Measurements from ENCODE around the gene SPOCD1. TPM values are rescaled to one million over a fixed set of nuclear protein-coding genes. Genes with fewer than 3 reads are reported as not detected.

SPOCD1 gene
- total RNA-seq, 1 donor from 2014 or later, result 1.5 TPM

GRCh38 chr1:31859044-31859443 lies 43.2 kb upstream of the SPOCD1 start:
- H3K4me3 Mint-ChIP-seq (ENCODE audit: unreplicated experiment), result no peak overlapping the region
- TF ChIP-seq, protein P1, sequence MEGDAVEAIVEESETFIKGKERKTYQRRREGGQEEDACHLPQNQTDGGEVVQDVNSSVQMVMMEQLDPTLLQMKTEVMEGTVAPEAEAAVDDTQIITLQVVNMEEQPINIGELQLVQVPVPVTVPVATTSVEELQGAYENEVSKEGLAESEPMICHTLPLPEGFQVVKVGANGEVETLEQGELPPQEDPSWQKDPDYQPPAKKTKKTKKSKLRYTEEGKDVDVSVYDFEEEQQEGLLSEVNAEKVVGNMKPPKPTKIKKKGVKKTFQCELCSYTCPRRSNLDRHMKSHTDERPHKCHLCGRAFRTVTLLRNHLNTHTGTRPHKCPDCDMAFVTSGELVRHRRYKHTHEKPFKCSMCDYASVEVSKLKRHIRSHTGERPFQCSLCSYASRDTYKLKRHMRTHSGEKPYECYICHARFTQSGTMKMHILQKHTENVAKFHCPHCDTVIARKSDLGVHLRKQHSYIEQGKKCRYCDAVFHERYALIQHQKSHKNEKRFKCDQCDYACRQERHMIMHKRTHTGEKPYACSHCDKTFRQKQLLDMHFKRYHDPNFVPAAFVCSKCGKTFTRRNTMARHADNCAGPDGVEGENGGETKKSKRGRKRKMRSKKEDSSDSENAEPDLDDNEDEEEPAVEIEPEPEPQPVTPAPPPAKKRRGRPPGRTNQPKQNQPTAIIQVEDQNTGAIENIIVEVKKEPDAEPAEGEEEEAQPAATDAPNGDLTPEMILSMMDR (IDR thresholded peaks at IDR 0.05; ENCODE audit: unreplicated experiment), result no peak
- H3K27me3 Mint-ChIP-seq (ENCODE audit: unreplicated experiment), result no peaks in the 10 kb centered on the region
- no peak for DNase-seq (ENCODE audit: low spot score)
- no peaks in the 10 kb centered on the region for H3K4me1 Mint-ChIP-seq (ENCODE audit: unreplicated experiment)
- no peak overlapping the region for H3K27ac Mint-ChIP-seq (ENCODE audit: unreplicated experiment)
- no peaks in the 10 kb centered on the region for H3K9me3 Mint-ChIP-seq (ENCODE audit: unreplicated experiment)
- no peaks in the 10 kb centered on the region for H3K36me3 Mint-ChIP-seq (ENCODE audit: low read depth, unreplicated experiment)

GRCh38 chr1:31857863-31858262 lies 42.0 kb upstream of the SPOCD1 start:
- Mint-ChIP-seq H3K4me1 (ENCODE audit: unreplicated experiment) (no peaks in the 10 kb centered on the region), H3K27me3 (ENCODE audit: unreplicated experiment) (peaks cover 1% of the 10 kb centered on the region)

GRCh38 chr1:31856140-31856539 lies 40.3 kb upstream of the SPOCD1 start:
- Mint-ChIP-seq H3K36me3 (ENCODE audit: low read depth, unreplicated experiment) (no peaks in the 10 kb centered on the region), H3K9me3 (ENCODE audit: unreplicated experiment) (no peaks in the 10 kb centered on the region), H3K27me3 (ENCODE audit: unreplicated experiment) (peaks cover 1% of the 10 kb centered on the region), H3K27ac (ENCODE audit: unreplicated experiment) (no peak overlapping the region), H3K4me1 (ENCODE audit: unreplicated experiment) (no peaks in the 10 kb centered on the region), H3K4me3 (ENCODE audit: unreplicated experiment) (no peak overlapping the region)
- TF ChIP-seq, protein P1 (IDR thresholded peaks at IDR 0.05; ENCODE audit: unreplicated experiment), result no peak
- no peak for DNase-seq (ENCODE audit: low spot score)

More at GRCh38 chr1:31857863-31858262, 42.0 kb upstream of the SPOCD1 start:
- DNase-seq (ENCODE audit: low spot score), result no peak
- TF ChIP-seq, protein P1 (IDR thresholded peaks at IDR 0.05; ENCODE audit: unreplicated experiment), result no peak
- H3K27ac Mint-ChIP-seq (ENCODE audit: unreplicated experiment), result no peak overlapping the region
- no peaks in the 10 kb centered on the region for H3K9me3 Mint-ChIP-seq (ENCODE audit: unreplicated experiment)
- no peak overlapping the region for H3K4me3 Mint-ChIP-seq (ENCODE audit: unreplicated experiment)
- H3K36me3 Mint-ChIP-seq (ENCODE audit: low read depth, unreplicated experiment), result no peaks in the 10 kb centered on the region

GRCh38 chr1:31855038-31855845 lies 39.4 kb upstream of the SPOCD1 start:
- TF ChIP-seq, protein P1 (IDR thresholded peaks at IDR 0.05; ENCODE audit: unreplicated experiment), result no peak
- Mint-ChIP-seq H3K36me3 (ENCODE audit: low read depth, unreplicated experiment) (no peaks in the 10 kb centered on the region), H3K9me3 (ENCODE audit: unreplicated experiment) (no peaks in the 10 kb centered on the region), H3K27ac (ENCODE audit: unreplicated experiment) (no peak overlapping the region), H3K4me3 (ENCODE audit: unreplicated experiment) (no peak overlapping the region), H3K27me3 (ENCODE audit: unreplicated experiment) (peaks cover 1% of the 10 kb centered on the region), H3K4me1 (ENCODE audit: unreplicated experiment) (no peaks in the 10 kb centered on the region)
- DNase-seq (ENCODE audit: low spot score), result no peak

- Mint-ChIP-seq H3K27ac (ENCODE audit: unreplicated experiment) (no peak overlapping the region), H3K9me3 (ENCODE audit: unreplicated experiment) (no peaks in the 10 kb centered on the region), H3K4me3 (ENCODE audit: unreplicated experiment) (no peak overlapping the region), H3K36me3 (ENCODE audit: low read depth, unreplicated experiment) (no peaks in the 10 kb centered on the region), H3K27me3 (ENCODE audit: unreplicated experiment) (peaks cover 1% of the 10 kb centered on the region), H3K4me1 (ENCODE audit: unreplicated experiment) (no peaks in the 10 kb centered on the region)
- no peak for DNase-seq (ENCODE audit: low spot score)
- TF ChIP-seq, protein P1 (IDR thresholded peaks at IDR 0.05; ENCODE audit: unreplicated experiment), result no peak
Measured at GRCh38 chr1:31849653-31850052, 33.8 kb upstream of the SPOCD1 start.

Measured in endothelial cell (in vitro differentiated cells).